GM19193 (cell line): ENCODE data around the gene STARD3.

Experiments used
- POLR2A ChIP-seq: IDR thresholded peaks from 4 replicates; pipeline ENCODE4 v1.6.1; 2011; ENCODE audit not compliant: insufficient read depth, insufficient read length; ENCODE audit errors: extremely low read depth

STARD3 gene

DNA sequence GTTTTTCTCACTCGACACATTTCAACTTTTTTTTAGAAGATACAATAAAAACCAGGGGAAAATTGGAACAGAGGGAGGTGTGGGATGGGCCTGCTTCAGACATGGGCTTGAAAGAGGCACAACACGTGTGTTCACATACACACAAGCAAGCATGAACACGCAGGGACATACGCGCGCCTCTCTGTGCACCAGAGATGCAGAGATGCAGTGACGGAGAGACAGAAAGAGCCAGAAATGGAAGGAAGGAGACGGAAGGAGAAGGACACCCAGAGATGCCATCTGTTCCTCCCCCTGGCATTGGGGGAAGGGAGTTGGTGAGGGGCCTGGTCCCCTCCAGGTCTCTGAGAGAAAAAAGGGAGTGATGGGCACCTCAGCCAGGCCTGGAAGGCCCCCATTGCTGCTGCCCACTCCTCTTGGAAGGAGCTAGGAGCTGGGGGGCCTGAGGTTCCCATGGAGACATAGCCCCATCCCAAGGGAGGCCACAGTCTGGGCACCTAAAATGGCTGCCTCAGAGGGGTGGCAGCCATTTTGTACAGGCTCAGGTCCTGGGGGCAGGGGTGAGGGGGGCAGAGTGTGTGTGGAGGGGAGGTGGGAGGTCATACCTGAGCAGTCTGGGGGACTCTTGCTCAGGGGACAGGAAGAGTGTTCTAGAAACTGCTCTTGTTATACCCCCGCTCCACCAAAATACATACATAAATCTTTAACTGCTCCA is 25.4 kb upstream of the STARD3 start:
- no peak for TF ChIP-seq POLR2A

DNA sequence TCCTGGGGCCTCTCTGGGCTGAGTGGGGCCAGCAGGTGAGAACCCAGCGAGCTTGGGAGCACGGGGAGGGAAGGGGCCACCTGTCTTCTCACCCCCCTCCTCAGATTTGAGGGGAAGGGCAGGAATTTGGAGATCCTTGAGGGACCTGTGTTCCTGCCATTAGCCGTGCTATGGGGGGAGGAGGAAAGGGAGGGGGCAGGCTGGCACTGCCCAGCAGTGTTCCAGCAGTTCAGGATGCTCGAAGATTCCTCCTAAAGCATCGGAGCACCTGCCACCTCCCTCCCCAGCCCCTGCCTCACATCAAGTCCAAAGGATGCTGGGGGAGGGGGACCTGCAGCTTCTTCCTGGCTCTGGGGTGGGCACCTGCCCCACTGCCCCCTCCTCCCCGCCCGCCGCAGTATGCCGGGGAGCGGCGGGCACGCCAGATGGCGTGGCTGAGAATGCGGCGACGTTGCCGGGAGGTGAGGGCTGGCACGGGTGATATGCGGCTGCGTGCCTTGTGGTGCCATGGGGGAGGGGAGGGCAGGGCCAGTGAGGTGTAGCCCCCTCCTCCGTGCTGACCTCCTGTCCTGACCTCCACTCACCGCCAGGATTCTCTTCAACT is 24.6 kb upstream of the STARD3 start:
- no peak for TF ChIP-seq POLR2A

DNA sequence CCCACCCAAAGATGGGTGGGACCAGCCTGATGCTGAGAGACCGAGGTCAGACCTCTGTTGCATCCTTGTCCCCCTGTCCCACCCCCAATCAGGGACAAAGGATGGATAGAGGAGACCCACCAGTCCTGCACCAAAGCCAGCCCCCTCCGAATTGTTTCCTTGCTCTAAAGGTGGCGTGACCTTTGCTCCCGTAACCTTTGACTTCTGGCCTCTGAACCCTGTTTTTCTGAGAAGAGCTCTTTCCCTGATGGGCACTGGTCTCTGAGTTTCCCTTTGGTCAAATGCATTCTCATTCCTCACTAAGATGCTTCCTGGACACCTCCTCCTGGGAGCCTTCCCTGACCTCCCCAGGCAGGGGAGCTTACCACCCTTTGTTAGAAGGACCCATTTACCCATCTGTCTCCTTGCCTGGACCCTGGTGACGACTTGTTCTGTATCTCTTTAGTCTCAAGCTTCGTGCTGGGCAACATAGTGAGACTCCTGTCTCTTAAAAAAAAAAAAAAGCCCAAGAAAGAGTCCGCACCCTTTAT is 23.9 kb upstream of the STARD3 start:
- no peak for TF ChIP-seq POLR2A

DNA sequence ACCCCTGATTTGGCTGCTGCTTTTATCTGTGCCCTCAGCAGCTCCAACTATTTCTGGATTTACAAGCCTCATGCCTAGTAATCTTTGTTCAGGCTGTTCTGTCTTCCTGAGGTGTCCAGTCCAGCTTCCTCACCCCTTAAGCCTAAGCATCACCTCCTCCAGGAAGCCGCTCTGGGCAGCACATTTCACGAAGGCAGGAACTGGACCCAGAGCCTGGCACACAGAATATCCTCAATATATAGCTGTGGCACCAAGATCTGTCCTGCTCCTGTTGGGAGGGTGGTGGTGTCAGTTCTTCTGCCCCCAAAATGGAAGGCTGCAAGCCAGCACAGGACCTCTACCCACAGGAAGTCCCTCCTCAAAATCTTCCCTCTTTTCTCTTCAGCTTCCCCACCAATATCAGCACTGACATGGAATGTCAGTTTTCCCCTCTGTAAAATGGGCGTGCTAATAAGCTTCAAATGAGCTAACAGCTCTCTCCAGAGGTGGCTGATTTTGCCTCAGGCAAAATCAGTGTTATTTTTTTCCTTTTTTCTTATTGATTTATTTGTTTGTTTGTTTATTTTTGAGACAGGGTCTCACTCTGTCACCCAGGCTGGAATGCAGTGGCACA is 22.3 kb upstream of the STARD3 start:
- no peak for TF ChIP-seq POLR2A

DNA sequence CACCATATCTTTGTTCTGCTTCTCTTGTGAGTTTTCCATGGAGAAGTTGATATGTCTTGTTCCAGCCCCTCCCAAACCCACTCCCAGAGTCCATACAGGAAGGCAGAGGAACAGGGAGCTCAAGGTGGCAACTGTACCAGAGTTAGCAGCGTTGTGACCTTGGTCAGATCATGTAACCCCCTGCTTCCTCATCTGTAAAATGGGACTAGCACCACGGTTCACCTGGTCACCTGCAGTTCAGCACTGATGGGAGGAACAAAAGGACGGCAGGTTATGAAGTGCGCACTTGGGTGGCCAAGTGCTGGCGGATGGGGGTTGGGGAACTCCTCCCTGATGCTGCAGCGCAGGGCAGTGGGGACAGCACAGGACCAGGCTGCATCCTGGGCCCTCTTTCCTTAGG is 21.5 kb upstream of the STARD3 start:
- TF ChIP-seq POLR2A = no peak

DNA sequence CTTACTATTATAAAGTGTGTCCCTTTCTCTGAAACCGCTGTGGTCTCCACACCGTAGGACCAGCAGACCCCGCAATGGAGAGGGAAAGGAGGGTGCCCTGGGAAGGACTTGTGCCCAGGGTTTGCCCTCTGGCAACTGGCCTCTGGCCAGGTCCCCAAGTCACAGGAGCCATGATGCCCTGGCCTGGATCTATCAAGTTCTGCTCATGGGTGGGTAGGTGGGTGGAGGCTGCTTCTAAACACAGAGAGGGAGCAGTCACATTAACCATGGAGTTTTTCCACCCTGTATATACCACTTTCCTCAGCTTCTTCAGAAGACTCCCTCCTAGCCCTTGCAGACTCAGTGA is 19.9 kb upstream of the STARD3 start:
- TF ChIP-seq POLR2A = no peak

DNA sequence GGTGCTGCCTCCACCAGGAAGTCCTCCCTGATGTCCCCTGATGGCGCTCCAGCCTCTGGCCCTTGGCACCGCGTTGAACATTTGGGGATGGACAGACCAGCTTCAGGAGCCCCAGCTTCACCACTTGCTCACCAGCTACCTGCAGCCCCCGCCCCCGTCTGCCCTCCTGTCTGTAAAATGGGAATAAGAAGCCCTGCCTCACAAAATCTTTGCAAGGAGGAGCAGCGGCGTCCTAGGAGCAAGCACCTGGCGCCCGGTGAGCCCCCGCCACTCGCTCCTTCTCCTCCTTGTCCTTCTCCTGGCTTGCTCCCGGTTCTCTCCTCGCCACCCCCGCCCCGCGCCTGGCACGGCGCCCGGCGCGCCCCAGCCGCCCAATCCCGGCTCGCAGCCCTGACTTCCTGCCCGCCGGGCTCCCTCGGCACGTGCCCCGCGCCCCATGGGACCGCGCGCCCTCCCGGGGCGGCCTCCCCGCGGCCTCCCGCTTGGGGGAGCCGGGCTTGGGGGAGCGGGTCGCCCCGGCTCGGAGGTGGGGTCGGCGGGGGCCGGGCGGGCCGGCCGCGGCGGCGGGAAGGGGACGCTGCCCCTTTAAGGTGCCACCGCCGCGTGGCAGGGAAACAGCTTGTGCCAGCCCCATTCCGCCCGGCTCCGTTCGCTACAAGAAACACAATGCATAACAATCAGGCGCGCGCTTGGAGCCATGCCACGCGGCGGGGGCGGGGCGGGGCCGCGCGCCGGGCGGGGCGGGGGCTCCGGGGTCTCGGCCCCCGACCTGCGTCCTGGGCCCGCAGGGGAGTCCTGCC is 19.3 kb upstream of the STARD3 start:
- no peak for TF ChIP-seq POLR2A

DNA sequence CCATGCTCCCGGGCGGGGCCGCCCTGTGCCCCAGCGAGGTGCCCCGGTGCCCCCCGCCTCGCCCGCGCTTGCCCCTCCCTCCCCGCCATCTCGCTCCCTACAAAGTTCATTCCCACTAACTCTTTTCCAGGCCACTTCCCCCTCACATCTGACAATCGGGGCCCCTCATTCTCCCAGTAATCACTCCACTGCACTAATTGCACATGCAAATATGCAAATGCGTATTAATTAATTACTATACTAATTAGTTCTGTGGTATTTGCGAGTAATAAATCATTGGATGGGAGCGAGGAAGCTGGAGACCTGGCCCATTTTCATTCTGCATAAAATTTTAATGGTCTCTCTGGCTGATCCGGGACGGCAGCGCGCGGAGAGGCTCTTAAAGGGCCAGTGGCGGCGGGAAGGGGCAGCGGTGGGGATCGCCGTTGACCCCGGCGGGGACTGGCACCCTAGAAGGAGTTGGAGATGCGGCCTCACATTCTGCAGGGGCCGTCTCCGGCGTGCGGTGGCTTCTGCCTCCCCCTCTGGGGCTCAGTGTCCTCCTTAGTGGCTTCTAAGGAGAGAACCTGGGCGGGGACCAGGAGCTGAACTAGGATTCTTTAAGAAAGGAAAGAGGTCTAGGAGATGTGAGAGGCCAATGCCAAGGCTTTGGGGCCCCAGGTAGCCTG is 18.6 kb upstream of the STARD3 start:
- TF ChIP-seq POLR2A = no peak

DNA sequence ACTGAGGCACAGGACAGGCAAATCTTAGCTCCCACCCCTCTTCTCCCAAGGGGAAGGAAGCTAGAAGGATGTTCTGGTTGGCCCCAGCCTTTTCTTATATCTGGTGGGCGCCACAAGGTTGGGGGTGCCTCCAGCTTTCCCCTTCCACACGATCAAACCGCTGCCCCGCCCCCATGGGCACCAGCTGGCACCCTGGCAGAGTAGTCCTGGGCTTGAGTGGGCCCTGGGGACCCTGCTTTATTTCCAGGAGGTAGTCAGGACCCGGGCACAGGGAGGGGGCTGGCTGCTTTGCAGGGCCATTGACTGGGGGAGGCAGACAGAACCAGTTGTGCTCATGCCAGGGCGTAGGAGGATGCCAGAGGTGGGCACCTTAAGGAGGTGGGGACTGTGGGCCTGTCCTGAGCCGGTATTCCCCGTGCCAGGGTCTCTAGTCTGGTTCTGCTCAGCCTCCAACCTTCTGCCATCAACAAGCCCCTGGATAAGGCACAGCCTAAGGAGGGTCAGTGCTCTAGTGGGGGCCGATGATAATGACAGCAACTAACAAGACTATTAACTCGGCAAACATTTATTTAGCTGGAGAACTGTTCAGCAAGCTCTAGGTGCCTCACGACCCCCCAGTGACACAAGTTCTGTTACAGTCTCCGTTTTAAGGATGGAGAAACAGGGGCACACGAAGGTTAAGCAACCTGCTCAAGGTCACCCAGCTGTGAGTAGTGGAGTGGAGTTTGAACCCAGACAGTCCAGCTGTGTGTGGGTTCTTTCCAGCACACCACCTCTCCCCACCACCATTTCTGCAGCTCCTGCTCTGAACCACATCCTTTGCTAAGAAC is 17.8 kb upstream of the STARD3 start:
- no peak for TF ChIP-seq POLR2A

DNA sequence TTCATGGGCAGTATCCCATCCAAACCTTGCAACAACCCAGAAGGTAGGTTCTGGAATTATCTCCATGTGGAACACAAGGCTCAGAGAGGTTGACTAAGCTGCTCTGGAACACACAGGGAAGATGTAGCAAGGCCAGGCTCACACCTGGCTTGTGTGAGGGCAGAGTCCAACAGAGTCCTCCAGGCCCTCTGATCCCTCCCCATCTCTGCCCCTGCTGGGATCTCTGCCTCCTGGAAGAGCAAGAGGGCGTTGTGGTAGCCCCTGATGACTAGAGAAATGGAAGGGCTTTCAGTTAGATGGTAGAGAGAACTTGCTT is 17.2 kb upstream of the STARD3 start:
- TF ChIP-seq POLR2A = no peak

DNA sequence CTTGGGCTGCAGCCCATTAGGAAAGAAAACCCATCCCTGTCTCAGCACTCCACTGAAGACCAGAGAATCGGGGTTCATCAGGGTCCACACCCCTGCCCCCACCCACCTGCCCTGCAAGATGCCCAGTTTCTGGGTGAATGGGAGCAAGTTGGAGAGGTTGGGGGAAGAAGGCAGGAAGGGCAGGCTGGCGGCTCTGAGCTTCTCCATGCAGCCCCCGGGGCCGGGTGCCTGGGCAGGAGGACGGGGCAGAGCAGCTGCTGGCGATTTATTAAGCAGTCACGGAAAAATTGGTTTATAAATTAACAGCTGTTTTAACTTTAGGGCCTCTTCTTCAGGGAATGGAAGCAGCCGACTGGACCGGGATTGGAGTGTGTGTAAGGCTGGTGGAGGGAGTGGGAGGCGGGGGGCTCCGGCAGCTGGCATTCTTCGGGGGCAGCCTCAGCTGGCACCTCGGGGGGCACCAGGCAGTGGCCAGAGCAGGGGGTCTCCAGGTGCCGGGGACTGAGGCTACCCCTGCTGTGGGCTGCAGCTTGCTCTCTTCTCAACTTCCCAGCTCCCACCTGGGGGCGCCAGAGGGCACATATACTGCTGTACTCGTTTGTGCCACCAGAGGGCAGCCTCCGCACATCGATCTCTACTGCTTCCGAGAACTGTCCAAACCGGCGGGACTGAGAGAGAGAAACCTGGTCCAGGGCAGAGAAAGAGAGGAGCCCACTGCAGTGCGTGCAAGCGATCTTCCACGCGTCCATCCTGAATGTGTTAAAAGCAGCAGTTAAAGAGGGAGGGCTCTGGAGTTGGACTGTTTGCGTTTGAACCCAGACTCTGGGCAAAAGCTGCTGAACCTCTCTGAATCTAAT is 15.2 kb upstream of the STARD3 start:
- TF ChIP-seq POLR2A = no peak

DNA sequence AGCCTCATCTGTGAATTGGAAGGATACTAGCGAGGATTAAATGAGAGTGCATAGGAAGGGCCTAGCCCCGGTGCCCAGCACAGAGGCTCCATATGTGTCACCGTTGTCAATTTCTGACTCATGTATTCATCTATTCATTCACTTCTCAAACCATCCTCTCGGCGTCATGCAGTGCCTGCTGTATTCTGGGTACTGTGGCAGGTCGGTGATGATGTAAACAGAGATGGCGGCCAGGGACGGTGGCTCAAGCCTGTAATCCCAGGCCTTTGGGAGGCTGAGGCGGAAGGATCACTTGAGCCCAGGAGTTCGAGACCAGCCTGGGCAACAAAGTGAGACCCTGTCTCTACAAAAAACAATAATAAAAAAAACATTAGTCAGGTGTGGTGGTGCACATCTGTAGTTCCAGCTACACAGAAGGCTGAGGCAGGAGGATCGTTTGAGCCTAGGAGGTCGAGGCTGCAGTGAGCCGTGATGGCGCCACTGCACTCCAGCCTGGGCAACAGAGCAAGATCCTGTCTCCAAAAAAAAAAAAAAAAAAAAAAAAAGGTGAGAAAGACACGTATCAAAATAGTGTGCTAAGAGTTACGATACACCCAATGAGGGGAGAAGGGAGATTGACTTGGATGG is 14.5 kb upstream of the STARD3 start:
- TF ChIP-seq POLR2A = no peak

DNA sequence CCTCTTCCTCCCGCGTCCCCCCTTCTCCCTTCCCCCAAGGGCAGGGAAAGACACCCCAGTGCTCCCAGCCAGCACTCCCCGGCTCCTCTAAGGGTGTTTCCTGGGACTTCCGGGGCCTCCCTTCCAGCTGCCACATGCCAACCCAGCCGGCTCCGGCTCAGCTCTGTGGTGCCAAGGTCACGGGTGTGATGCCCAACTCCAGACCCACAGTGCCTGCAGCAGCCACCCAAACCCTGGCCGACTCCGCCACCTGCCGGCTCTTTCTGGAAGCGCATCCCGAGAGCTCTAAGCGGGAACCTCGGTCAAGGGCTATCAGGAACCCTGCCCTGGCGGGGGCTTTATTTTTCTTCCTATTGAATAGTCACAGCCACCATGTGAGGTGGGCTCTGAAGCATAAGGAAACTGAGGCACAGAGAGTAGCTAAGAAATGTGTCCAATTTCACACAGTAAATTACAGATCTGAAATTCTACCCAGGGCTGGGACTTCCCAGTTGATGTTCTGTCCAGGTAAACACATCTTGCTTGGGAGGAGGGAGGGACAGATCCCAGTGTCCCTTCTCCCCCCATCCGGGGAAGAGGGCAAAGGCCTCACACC is 13.5 kb upstream of the STARD3 start:
- TF ChIP-seq POLR2A = no peak

DNA sequence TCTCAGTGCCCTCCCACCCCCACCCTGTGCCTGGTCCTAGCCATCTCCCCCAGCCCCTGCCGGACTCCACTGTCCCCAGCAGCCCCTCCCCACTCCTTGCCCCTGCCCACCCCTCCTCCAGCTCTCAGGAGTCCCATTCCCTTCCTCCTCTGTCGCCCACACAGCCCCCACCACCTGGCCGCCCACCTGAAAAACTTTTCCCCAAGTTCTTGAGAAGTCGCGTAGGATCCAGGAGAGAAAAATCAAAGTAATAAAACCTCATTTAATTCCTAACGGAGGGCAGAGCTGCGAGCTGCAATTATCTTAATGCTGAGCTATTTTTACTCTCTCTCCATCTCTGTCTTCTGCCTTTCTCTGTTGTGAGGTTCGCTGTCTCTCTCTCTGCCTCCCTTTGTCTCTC is 12.6 kb upstream of the STARD3 start:
- no peak for TF ChIP-seq POLR2A
